ENCODE data around the gene CPEB3.
"Not testable (repeated sequence)": the region's sequence is repeated elsewhere in the genome, so short reads cannot be mapped to it uniquely, and the experiment has no call there.

The CPEB3 gene

DNA sequence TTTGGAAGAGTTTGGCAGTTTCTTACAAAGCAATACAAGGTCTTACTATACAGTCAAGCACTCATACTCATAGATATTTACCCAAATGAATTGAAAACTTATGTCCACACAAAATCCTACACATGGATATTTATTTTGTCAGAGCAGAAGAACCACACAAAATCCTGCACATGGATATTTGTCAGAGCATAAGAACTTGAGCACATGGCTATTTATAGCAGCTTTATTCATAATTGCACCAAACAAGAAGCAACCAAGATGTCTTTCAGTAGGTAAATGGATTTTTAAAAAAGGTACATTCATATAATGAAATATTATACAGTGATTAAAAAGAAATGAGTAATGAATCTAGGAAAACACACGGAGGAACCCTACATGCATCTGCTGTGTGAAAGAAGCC lies 251.9 kb downstream of the CPEB3 start:
- no peak for DNase-seq (ENCODE audit: extremely low spot score)
- TF ChIP-seq, protein P1, sequence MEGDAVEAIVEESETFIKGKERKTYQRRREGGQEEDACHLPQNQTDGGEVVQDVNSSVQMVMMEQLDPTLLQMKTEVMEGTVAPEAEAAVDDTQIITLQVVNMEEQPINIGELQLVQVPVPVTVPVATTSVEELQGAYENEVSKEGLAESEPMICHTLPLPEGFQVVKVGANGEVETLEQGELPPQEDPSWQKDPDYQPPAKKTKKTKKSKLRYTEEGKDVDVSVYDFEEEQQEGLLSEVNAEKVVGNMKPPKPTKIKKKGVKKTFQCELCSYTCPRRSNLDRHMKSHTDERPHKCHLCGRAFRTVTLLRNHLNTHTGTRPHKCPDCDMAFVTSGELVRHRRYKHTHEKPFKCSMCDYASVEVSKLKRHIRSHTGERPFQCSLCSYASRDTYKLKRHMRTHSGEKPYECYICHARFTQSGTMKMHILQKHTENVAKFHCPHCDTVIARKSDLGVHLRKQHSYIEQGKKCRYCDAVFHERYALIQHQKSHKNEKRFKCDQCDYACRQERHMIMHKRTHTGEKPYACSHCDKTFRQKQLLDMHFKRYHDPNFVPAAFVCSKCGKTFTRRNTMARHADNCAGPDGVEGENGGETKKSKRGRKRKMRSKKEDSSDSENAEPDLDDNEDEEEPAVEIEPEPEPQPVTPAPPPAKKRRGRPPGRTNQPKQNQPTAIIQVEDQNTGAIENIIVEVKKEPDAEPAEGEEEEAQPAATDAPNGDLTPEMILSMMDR (IDR thresholded peaks at IDR 0.05; ENCODE audit: control extremely low read depth, extremely low read depth, low read depth, missing control alignments), result no peak
- POLR2A ChIA-PET, result no interaction called here
- CTCF ChIA-PET, result no interaction called here

DNA sequence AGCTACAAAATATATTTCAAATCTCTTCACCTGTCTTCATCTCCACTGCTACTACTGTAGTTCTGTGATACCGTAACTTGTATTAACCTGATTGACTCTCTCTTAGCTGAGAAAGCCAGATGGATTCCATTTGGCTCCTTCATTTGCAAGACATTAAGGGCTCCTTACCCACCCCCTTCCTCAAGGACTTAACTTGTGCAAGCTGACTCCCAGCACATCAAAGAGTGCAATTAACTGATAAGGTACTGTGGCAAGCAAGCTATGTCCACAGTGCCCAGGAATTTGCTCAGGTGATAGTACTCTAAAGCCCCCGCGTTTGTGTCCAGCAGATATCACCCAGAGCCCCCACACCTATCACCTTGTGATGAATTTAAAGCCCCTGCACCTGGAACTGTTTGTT lies 257.8 kb downstream of the CPEB3 start:
- CTCF ChIA-PET; DNase-seq (ENCODE audit: extremely low spot score): not testable (repeated sequence)
- POLR2A ChIA-PET, result interaction anchor here (0.6 kb wide), 1 partner anchor 41 kb away, joined by 3 read pairs; no protein-coding TSS in a partner anchor

DNA sequence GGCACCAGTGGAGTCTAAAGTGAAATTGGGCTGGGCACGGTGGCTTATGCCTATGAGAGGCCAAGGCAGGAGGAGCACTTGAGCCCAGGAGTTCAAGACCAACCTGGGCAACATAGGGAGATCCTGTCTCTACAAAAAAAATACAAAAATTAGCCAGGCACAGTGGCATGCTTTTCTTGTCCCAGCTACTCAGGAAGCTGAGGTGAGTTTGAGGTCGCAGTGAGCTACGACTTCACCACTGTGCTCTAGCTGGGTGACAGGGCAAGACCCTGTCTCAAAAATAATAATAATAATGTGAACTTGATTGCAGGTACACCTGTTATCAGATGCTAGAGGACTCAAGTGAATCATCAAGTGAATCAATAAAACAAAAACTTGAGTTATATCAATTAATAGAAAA lies 259.3 kb downstream of the CPEB3 start:
- DNase-seq (ENCODE audit: extremely low spot score), result no peak
- ChIA-PET POLR2A (no interaction called here), CTCF (interaction anchor here (0.9 to 1.7 kb wide), 2 partner anchors 19 to 21 kb away, joined by 3 to 5 read pairs; no protein-coding TSS in a partner anchor)

DNA sequence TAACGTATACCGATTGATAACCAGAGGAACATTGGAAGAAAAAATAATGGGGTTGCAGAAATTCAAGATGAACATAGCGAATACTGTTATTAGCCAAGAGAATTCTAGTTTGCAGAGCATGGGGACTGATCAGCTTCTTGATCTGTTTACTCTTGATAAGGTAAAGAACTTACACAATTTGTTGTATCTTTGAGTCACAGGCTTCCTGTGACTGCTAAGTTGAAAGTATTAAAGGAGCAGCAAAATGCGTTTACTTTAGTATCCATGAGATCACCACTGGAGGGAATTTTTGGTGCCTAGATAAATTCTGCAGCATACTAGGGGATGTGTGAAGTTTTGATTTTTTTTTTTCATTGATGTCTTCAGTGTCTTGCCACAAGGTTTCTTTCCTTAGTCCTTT lies 263.7 kb downstream of the CPEB3 start:
- CTCF ChIA-PET, result interaction anchor here (1.0 to 1.2 kb wide), 2 partner anchors 8 to 51 kb away, joined by 3 read pairs; no protein-coding TSS in a partner anchor
- no peak for DNase-seq (ENCODE audit: extremely low spot score)
- TF ChIP-seq, protein P1 (IDR thresholded peaks at IDR 0.05; ENCODE audit: control extremely low read depth, extremely low read depth, low read depth, missing control alignments), result no peak
- POLR2A ChIA-PET, result no interaction called here

More for the DNA sequence above, 259.3 kb downstream of the CPEB3 start:
- TF ChIP-seq, protein P1 (IDR thresholded peaks at IDR 0.05; ENCODE audit: control extremely low read depth, extremely low read depth, low read depth, missing control alignments), result no peak

DNA sequence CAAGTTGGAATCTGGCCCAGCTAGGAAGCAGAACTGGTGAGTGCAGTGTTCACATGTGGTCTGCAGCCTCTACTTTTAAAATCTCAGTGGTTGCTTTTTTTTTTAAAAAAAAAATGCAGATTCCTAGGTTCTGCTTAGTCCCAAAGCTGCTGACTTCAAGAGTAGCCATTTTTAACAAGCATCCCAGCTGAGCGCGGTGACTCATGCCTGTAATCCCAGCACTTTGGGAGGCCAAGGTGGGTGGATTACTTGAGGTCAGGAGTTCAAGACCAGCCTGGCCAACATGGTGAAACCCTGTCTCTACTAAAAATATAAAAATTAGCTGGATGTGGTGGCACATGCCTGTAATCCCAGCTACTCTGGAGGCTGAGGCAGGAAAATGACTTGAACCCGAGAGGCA lies 265.5 kb downstream of the CPEB3 start:
- CTCF ChIA-PET, result interaction anchor here (1.0 to 1.3 kb wide), 2 partner anchors 8 to 19 kb away, joined by 3 read pairs; no protein-coding TSS in a partner anchor
- POLR2A ChIA-PET; DNase-seq (ENCODE audit: extremely low spot score): not testable (repeated sequence)

DNA sequence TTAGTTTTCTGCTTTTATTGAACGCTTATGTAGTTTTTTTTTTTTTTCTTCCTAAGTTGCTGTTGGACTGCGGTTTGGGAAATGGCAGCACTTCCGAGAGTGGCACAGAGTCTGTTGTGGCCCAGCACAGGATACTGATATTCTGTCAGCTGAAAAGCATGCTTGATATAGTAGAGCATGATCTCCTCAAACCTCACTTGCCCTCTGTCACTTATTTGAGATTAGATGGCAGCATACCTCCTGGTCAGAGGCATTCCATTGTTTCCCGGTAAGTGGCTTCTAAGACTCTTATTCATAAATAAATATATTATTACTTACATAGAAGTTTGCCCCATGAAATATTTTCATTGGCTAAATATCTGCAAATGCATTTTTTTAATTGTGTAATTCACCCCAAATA lies 266.2 kb downstream of the CPEB3 start:
- TF ChIP-seq, protein P1 (IDR thresholded peaks at IDR 0.05; ENCODE audit: control extremely low read depth, extremely low read depth, low read depth, missing control alignments), result no peak
- ChIA-PET POLR2A (no interaction called here), CTCF (interaction anchor here (1.3 kb wide), 2 partner anchors 9 to 20 kb away, joined by 3 read pairs; no protein-coding TSS in a partner anchor)
- no peak for DNase-seq (ENCODE audit: extremely low spot score)

DNA sequence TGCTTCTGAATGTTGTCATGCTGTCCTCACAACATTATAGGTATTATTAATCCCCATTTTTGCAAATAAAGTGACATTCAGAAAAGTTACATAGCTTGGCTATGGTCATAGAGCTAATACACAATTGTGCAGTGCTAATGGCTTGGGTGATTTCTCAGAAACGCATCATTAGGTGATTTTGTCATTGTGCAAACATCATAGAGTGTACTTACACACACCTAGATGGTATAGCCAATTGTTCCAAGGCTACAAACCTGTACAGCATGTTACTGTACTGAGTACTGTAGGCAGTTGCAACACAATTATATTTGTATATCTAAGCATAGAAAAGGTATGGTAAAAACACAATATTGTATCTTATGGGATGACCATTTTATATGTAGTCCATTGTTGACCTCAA lies 276.3 kb downstream of the CPEB3 start:
- ChIA-PET POLR2A (no interaction called here), CTCF (interaction anchor here (0.6 kb wide), 1 partner anchor 9 kb away, joined by 3 read pairs; no protein-coding TSS in a partner anchor)

More for the DNA sequence above, 276.3 kb downstream of the CPEB3 start:
- no peak for DNase-seq (ENCODE audit: extremely low spot score)
- TF ChIP-seq, protein P1 (IDR thresholded peaks at IDR 0.05; ENCODE audit: control extremely low read depth, extremely low read depth, low read depth, missing control alignments), result no peak
